ENCODE results near the gene CTNND2. TPM values are rescaled to one million over a fixed set of nuclear protein-coding genes. Genes with fewer than 3 reads are reported as not detected.
"Not testable (repeated sequence)": the region's sequence is repeated elsewhere in the genome, so short reads cannot be mapped to it uniquely, and the experiment has no call there.

The CTNND2 gene
- total and polyA plus RNA-seq, 4 donors, result 36.5 to 183 (median 97.7) TPM

DNA sequence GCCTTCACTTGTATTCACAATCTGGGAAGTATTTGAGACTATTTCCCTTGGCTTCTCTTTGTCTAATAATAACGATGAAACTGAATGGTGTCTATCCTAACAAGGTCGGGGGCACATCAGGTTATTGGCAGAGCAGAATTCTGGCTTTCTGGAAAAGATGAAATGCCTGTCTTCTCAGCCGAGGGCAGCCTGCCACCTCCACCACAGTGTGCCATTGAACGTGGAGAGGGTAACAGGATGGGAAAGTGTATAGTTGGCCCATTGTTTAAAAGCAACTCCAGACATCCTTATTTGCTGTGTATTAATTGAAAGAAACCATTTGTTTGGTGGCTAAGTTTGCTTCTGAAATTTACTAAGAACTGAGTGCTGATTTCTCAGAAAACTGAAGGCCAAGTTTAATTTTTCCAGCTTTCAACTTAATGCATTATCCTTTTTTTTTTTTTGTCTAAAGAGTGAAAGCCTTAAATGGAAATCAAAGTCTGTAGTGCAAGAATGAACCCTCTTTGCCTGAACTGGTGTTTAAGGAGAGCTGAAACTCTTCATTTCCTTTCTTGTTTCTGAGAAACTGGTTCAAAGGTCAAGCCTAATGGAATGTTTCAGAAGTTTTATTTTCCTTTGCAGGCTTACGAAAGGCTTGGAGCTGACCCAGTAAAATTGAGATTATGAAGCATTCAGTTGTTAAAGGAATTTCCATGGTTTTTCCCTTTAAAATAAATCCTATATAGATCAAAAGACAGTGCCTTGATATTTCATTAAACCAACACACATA is 579.5 kb downstream of the CTNND2 start:
- H3K27ac ChIP-seq (ENCODE audit: low read depth, low read length), result peak overlapping the region; percentile 80
- peak in 5 of 6 donors; percentile 21 to 73 (median 31) for DNase-seq (ENCODE audit: low read depth in 4 of 6, low spot score in 6 of 6)
- WGBS (ENCODE audit: insufficient coverage), result 0% methylated on average over 1 of the region's 5 CpGs
- H3K36me3 ChIP-seq (ENCODE audit: control insufficient read depth, insufficient read depth, low read length), result no peaks in the 10 kb centered on the region
- H3K4me3 ChIP-seq (ENCODE audit: low read depth, low read length), result no peak overlapping the region
- no peaks in the 10 kb centered on the region for H3K9me3 ChIP-seq (ENCODE audit: control insufficient read depth, insufficient read depth, low read length)
- no peaks in the 10 kb centered on the region for H3K27me3 ChIP-seq (ENCODE audit: control insufficient read depth, insufficient read depth, low read length)
- peaks cover 18% of the 10 kb centered on the region for H3K4me1 ChIP-seq (ENCODE audit: control insufficient read depth, insufficient read depth, low read length)

DNA sequence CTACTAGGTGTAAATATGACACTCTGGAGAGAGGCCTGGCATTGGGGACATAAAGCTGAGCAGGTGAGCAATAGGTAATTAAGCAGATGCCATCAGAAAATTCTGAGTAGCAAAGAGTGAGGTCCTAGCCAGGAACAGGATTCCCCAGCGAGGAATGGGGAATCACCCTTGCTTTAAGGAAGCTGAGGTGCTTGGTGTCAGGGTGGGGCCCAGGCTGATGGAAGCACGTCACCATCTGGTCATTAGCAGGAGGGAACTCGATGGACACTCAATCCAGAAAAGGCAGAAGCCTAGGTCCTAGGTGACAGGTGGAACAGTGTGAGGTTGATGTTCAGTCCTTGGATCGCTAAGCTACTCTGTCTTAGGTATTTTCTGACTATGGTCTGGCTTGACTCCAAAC is 580.5 kb downstream of the CTNND2 start:
- H3K9me3 ChIP-seq (ENCODE audit: control insufficient read depth, insufficient read depth, low read length), result no peaks in the 10 kb centered on the region
- 95% methylated on average over 4 of the region's 4 CpGs for whole genome bisulfite sequencing (ENCODE audit: insufficient coverage)
- no peaks in the 10 kb centered on the region for H3K36me3 ChIP-seq (ENCODE audit: control insufficient read depth, insufficient read depth, low read length)
- DNase-seq (ENCODE audit: low read depth in 4 of 6, low spot score in 6 of 6), result no peak
- H3K4me1 ChIP-seq (ENCODE audit: control insufficient read depth, insufficient read depth, low read length), result peaks cover 10% of the 10 kb centered on the region
- no peak overlapping the region for H3K4me3 ChIP-seq (ENCODE audit: low read depth, low read length)
- peak overlapping the region; percentile 80 for H3K27ac ChIP-seq (ENCODE audit: low read depth, low read length)
- H3K27me3 ChIP-seq (ENCODE audit: control insufficient read depth, insufficient read depth, low read length), result no peaks in the 10 kb centered on the region

DNA sequence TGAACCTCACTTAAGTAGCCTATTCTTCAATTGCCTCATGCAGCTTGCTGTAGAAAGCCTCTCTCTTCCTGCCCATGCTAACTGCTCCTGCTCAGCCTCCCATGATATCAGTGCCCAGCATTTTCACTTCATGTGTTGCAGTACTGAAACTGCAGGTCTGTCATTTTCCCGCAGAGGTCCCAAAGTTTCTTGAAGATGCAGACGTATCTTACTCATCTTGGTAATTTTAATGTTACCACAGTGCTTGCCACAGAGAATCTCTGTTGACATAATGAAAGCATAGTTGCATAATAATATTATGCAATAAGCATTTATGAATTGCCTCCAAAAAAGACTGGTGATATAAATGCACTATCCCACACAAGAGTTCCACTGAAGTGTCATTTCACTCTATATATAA is 582.1 kb downstream of the CTNND2 start:
- no peak for DNase-seq (ENCODE audit: low read depth in 4 of 6, low spot score in 6 of 6)
- H3K9me3 ChIP-seq (ENCODE audit: control insufficient read depth, insufficient read depth, low read length), result no peaks in the 10 kb centered on the region
- no peak overlapping the region for H3K4me3 ChIP-seq (ENCODE audit: low read depth, low read length)
- peaks cover 3% of the 10 kb centered on the region for H3K36me3 ChIP-seq (ENCODE audit: control insufficient read depth, insufficient read depth, low read length)
- no CpG with 5 or more reads among the region's 2 CpGs for WGBS (ENCODE audit: insufficient coverage)
- no peaks in the 10 kb centered on the region for H3K27me3 ChIP-seq (ENCODE audit: control insufficient read depth, insufficient read depth, low read length)
- no peak overlapping the region for H3K27ac ChIP-seq (ENCODE audit: low read depth, low read length)
- peaks cover 10% of the 10 kb centered on the region for H3K4me1 ChIP-seq (ENCODE audit: control insufficient read depth, insufficient read depth, low read length)

DNA sequence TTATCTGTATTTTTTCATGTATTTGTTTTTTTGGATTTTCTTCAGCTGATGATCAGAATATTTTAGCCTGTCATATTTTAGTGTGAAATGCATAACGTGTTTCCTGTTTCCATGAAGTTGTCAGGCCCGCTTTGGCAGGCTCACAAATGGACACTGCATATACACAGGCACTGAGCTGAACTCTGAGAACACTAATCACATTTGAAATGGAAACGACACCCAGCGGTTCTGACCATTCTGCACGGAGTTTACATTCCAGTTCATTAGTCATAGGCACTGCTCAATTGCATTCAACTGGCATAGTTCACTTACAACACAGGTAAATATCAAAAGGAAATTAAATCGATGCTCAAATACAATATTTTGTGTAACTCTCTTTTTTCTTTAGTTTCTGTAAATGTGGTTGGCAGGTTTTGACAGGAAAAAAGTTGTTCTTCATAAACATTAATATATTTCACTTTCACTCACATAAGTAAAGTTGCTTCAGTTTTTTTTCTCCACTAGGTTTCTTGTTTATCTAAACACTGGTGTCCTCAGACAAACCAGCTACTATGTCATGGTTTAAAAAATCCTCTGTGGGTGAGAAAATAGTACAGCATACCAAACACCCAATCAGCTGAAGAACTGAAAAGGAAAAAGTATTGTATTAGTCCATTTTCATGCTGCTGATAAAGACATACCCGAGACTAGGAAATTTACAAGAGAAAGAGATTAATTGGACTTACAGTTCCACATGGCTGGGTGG is 584.2 kb downstream of the CTNND2 start:
- Histone ChIP-seq H3K27ac (ENCODE audit: low read depth, low read length) (no peak overlapping the region), H3K4me3 (ENCODE audit: low read depth, low read length) (no peak overlapping the region), H3K4me1 (ENCODE audit: control insufficient read depth, insufficient read depth, low read length) (peaks cover 5% of the 10 kb centered on the region), H3K36me3 (ENCODE audit: control insufficient read depth, insufficient read depth, low read length) (peaks cover 3% of the 10 kb centered on the region), H3K27me3 (ENCODE audit: control insufficient read depth, insufficient read depth, low read length) (no peaks in the 10 kb centered on the region), H3K9me3 (ENCODE audit: control insufficient read depth, insufficient read depth, low read length) (no peaks in the 10 kb centered on the region)
- no peak for DNase-seq (ENCODE audit: low read depth in 4 of 6, low spot score in 6 of 6)
- WGBS (ENCODE audit: insufficient coverage), result 62% methylated on average over 4 of the region's 7 CpGs

DNA sequence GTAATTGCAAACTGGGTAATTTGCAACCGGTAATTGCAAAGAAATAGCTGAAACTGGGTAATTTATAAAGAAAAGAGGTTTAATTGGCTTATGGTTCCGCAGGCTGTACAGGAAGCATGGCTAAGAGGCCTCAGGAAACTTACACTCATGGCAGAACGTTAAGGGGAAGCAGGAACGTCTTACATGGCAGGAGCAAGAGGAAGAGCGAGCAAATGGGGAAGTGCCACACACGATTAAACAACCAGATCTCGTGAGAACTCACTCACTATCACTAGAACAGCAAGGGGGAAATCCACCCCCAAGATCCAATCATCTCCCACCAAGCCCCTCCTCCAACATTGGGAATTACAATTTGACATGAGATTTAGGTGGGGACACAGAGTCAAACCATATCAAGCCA is 590.6 kb downstream of the CTNND2 start:
- H3K27me3 ChIP-seq (ENCODE audit: control insufficient read depth, insufficient read depth, low read length); H3K4me1 ChIP-seq (ENCODE audit: control insufficient read depth, insufficient read depth, low read length); H3K27ac ChIP-seq (ENCODE audit: low read depth, low read length); H3K9me3 ChIP-seq (ENCODE audit: control insufficient read depth, insufficient read depth, low read length); H3K4me3 ChIP-seq (ENCODE audit: low read depth, low read length); DNase-seq (ENCODE audit: low read depth in 4 of 6, low spot score in 6 of 6): not testable (repeated sequence)
- H3K36me3 ChIP-seq (ENCODE audit: control insufficient read depth, insufficient read depth, low read length), result peaks cover 26% of the 10 kb centered on the region
- 95% methylated on average over 3 of the region's 7 CpGs for WGBS (ENCODE audit: insufficient coverage)

DNA sequence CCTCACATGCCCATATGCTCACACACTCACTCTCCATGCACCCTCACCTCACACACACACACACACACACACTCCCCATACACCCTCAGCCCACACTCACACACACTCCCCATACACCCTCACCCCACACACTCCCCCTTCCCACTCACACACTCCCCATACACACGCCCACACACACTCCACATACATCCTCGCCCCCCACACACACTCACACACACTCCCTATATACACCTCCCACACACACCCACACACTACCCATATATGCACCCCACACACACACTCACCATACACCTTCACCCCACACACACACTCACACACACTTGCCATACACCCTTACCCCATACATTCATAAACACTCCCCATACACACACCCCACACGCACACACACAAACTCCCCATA is 592.5 kb downstream of the CTNND2 start:
- Histone ChIP-seq H3K27me3 (ENCODE audit: control insufficient read depth, insufficient read depth, low read length) (no peaks in the 10 kb centered on the region), H3K27ac (ENCODE audit: low read depth, low read length) (no peak overlapping the region), H3K4me3 (ENCODE audit: low read depth, low read length) (no peak overlapping the region), H3K36me3 (ENCODE audit: control insufficient read depth, insufficient read depth, low read length) (peaks cover 23% of the 10 kb centered on the region), H3K9me3 (ENCODE audit: control insufficient read depth, insufficient read depth, low read length) (no peaks in the 10 kb centered on the region), H3K4me1 (ENCODE audit: control insufficient read depth, insufficient read depth, low read length) (peaks cover 5% of the 10 kb centered on the region)
- DNase-seq (ENCODE audit: low read depth in 4 of 6, low spot score in 6 of 6), result no peak
- 96% methylated on average over 3 of the region's 3 CpGs for WGBS (ENCODE audit: insufficient coverage)

DNA sequence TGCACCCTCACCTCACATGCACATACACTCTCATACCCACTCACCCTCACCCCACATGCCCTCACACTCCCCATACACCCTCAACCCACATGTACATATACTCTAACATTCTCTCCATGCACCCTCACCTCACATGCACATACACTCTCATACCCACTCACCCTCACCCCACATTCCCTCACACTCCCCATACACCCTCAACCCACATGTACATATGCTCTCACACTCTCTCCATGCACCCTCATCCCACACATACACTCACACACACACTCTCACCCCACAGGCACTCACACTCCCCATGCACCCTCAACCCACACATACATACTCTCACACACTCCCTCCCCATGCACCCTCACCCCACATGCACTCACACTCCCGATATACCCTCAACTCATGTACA is 593.0 kb downstream of the CTNND2 start:
- no peak for DNase-seq (ENCODE audit: low read depth in 4 of 6, low spot score in 6 of 6)
- H3K27ac ChIP-seq (ENCODE audit: low read depth, low read length), result no peak overlapping the region
- no peak overlapping the region for H3K4me3 ChIP-seq (ENCODE audit: low read depth, low read length)
- H3K9me3 ChIP-seq (ENCODE audit: control insufficient read depth, insufficient read depth, low read length), result no peaks in the 10 kb centered on the region
- no peaks in the 10 kb centered on the region for H3K27me3 ChIP-seq (ENCODE audit: control insufficient read depth, insufficient read depth, low read length)
- WGBS (ENCODE audit: insufficient coverage), result 100% methylated on average over 1 of the region's 1 CpG
- peaks cover 5% of the 10 kb centered on the region for H3K4me1 ChIP-seq (ENCODE audit: control insufficient read depth, insufficient read depth, low read length)
- H3K36me3 ChIP-seq (ENCODE audit: control insufficient read depth, insufficient read depth, low read length), result peaks cover 23% of the 10 kb centered on the region

DNA sequence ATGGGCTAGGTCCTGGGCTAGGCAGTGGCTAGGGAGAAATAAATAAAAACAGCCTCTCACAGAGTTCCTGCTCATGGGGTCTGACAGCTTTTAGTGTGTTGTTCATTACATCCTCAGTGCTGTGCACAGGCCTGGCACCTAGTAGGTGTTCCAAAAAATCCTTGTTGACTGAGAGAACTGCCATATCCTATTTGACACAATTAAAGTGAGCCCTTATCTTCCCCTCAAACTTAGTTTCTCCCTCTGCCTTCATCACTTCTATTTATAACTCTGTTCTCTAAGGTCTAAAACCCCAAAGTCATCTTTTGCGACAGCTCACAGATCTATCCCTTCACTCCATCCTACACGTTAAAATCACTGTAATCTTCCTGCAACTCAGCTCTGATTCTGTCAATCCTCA is 594.1 kb downstream of the CTNND2 start:
- Histone ChIP-seq H3K36me3 (ENCODE audit: control insufficient read depth, insufficient read depth, low read length) (peaks cover 23% of the 10 kb centered on the region), H3K9me3 (ENCODE audit: control insufficient read depth, insufficient read depth, low read length) (no peaks in the 10 kb centered on the region), H3K4me1 (ENCODE audit: control insufficient read depth, insufficient read depth, low read length) (peaks cover 5% of the 10 kb centered on the region), H3K4me3 (ENCODE audit: low read depth, low read length) (no peak overlapping the region), H3K27me3 (ENCODE audit: control insufficient read depth, insufficient read depth, low read length) (no peaks in the 10 kb centered on the region), H3K27ac (ENCODE audit: low read depth, low read length) (no peak overlapping the region)
- WGBS (ENCODE audit: insufficient coverage), result 86% methylated on average over 2 of the region's 2 CpGs
- no peak for DNase-seq (ENCODE audit: low read depth in 4 of 6, low spot score in 6 of 6)

DNA sequence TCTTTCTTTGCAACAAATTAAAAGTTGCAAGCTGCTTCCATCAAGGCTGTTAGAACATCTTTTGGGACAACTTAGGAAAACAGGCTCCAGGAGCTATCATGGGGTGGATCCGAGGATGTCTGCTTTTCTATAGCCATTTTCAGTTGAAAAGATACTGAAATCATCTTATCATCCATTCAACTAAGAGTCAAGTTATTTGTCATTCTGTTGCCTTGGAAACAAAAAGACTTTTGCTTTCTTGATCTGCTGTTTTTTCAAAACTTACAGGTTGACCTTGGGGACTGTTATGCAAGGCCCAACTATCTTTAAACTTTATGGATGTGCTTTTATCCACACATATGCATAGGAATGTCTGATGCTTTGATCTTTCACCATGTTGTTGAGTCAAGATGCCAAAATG is 597.9 kb downstream of the CTNND2 start:
- WGBS (ENCODE audit: insufficient coverage), result no CpG with 5 or more reads among the region's 1 CpG
- no peak overlapping the region for H3K27ac ChIP-seq (ENCODE audit: low read depth, low read length)

DNA sequence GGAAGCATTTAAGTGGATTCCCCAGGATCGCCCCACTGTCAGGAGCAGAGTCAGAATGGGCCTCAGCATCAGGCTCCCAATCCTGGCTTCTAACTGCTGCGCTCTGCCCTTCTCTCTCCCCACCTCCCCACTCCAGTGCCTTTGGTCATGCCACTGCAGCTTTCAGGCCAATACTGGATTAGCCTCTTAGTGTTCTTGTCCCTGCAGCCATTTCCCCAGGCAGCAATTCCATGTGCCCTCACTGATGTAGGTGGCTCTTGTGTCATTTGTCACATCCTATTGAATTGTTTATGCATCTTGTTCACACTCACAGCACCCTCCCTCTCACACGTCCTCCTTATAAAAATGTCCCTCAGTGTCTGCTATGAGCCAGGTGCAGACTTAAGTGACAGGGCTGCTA is 599.0 kb downstream of the CTNND2 start:
- Histone ChIP-seq H3K36me3 (ENCODE audit: control insufficient read depth, insufficient read depth, low read length) (no peaks in the 10 kb centered on the region), H3K27me3 (ENCODE audit: control insufficient read depth, insufficient read depth, low read length) (no peaks in the 10 kb centered on the region), H3K4me3 (ENCODE audit: low read depth, low read length) (no peak overlapping the region), H3K9me3 (ENCODE audit: control insufficient read depth, insufficient read depth, low read length) (no peaks in the 10 kb centered on the region), H3K27ac (ENCODE audit: low read depth, low read length) (no peak overlapping the region), H3K4me1 (ENCODE audit: control insufficient read depth, insufficient read depth, low read length) (no peaks in the 10 kb centered on the region)
- no peak for DNase-seq (ENCODE audit: low read depth in 4 of 6, low spot score in 6 of 6)
- 95% methylated on average over 2 of the region's 3 CpGs for WGBS (ENCODE audit: insufficient coverage)

More for the DNA sequence above, 597.9 kb downstream of the CTNND2 start:
- no peak overlapping the region for H3K4me3 ChIP-seq (ENCODE audit: low read depth, low read length)
- H3K9me3 ChIP-seq (ENCODE audit: control insufficient read depth, insufficient read depth, low read length), result no peaks in the 10 kb centered on the region
- no peaks in the 10 kb centered on the region for H3K4me1 ChIP-seq (ENCODE audit: control insufficient read depth, insufficient read depth, low read length)
- DNase-seq (ENCODE audit: low read depth in 4 of 6, low spot score in 6 of 6), result no peak
- no peaks in the 10 kb centered on the region for H3K27me3 ChIP-seq (ENCODE audit: control insufficient read depth, insufficient read depth, low read length)
- peaks cover 8% of the 10 kb centered on the region for H3K36me3 ChIP-seq (ENCODE audit: control insufficient read depth, insufficient read depth, low read length)
